M059J (cell line): ENCODE measurements around the gene CABP5. TPM values are rescaled to one million over a fixed set of nuclear protein-coding genes. Genes with fewer than 3 reads are reported as not detected.
A peak's percentile ranks its signal among the peaks of the same experiment; 100 is the strongest.

Source experiments
- DNase-seq: peaks from one replicate; pipeline ENCODE4 v3.0.0-alpha.2; 2012; ENCODE audit warnings: low read depth
- total RNA-seq: library from RNA; depleted of rRNA; stranded (reverse); fragments of >200 nt; shearing (Covaris generic); gene quantifications from 2 replicates; pipeline ENCODE4 v1.2.3, GENCODE V29; 2014; rRNA removed

Gene CABP5
- total RNA-seq, 1 experiment from 2014 or later, result 1.1 TPM

DNA sequence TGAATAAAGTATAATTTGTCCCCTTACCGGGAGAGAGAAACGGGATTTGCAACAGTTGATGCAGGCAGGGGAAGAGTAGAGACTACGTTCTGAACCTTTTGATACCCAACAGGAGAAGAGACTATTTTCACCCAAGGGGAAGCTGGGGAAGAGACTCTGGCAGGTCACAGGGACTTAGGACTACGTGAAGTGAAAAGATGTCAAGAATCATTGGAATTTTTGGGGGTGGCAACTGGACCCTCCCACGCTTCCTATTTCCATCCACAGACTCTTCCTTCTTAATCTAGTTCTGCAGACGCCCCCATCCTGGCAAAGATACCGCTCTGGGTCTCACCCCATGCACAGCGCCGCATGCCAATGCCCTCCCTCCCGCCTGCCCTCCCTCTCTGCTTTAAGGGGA is 13.8 kb downstream of the CABP5 start:
- DNase-seq, result no peak

DNA sequence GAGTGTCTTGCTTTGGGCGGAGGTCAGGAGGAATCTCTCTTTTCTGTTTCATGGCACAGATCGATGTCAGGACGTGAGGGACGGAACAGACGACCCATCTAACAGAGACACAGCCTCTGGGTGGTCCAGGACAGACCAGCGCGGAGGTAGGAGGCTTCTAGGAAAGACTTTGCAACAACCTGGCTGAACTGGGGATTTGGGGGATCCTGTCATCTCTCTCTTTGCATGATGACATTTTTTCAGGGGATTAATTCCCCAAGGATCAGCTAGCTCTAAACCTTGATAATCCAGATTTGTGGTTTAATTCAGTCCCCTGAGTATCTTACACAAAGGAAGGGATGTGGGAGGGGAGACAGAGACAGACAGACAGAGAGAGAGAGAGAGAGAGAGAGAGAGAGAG is 14.4 kb downstream of the CABP5 start:
- DNase-seq, result no peak

GRCh38 chr19:48025480-48025879 is 18.4 kb downstream of the CABP5 start:
- no peak for DNase-seq

DNA sequence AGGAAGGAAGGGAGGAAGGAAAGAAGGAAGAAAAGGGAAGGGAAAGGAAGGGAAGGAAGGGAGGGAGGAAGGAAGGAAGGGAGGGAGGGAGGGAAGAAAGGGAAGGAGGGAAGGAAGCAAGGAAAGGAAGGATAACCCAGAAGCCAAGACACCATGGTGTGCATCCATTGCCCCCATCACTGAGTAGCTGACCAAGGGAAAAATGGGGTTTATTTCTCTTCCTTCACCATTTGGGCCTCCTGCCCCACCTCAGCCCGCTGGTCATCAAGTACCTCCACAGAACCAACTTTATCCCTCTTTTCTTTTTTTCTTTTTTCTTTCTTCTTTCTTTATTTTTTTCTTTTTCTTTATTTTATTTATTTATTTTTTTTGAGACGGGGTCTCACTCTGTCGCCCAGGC is 20.4 kb downstream of the CABP5 start:
- no peak for DNase-seq

GRCh38 chr19:48023011-48023410 is 20.9 kb downstream of the CABP5 start:
- DNase-seq, result no peak

DNA sequence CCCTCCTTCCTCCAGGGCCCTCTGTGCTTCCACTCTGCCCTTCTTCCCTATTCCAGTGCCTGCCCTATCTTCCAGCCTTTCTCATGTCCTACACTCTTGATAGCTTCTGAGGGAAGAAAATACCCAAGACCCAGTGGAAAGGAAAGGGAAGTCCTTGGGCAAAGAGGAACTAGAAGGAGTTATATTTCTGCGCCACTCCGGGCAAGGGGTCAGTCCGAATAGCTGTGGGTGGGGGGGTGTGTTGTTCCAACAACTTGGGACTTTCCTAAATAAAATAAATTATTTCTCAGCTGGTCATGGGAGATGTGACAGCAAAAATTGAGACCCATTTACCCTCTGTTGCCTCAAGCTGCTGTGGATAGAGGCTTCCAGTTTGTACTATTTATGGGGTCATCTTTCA is 23.2 kb downstream of the CABP5 start:
- DNase-seq, result no peak

- no peak for DNase-seq
Observed at GRCh38 chr19:48010932-48011758, 32.7 kb downstream of the CABP5 start.

- DNase-seq, result peak; percentile 21
Observed at GRCh38 chr19:48006762-48007161, 37.1 kb downstream of the CABP5 start.

DNA sequence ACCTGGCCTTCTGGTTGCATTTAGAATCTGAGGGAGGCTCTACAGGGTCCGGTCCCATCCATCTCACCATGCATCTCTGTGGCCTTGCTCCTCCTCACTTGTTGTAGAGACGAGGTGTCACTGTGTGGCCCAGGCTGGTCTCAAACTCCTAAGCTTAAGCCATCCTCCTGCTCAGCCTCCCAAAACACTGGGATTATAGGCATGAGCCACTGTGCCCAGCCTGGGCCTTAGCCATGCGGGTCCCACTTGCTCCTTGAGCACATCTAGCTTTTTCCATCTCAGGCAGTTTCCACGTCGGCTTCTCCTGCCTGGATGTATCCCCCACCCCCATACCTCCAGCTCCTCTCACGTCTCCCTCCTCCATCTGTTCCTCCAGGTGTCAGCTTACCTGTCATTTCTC is 39.6 kb downstream of the CABP5 start:
- DNase-seq, result no peak

- no peak for DNase-seq
Observed at GRCh38 chr19:48000846-48001245, 43.0 kb downstream of the CABP5 start.

- DNase-seq, result no peak
Observed at GRCh38 chr19:47998800-47999199, 45.1 kb downstream of the CABP5 start.

GRCh38 chr19:47996230-47996727 is 47.6 kb downstream of the CABP5 start:
- no peak for DNase-seq

DNA sequence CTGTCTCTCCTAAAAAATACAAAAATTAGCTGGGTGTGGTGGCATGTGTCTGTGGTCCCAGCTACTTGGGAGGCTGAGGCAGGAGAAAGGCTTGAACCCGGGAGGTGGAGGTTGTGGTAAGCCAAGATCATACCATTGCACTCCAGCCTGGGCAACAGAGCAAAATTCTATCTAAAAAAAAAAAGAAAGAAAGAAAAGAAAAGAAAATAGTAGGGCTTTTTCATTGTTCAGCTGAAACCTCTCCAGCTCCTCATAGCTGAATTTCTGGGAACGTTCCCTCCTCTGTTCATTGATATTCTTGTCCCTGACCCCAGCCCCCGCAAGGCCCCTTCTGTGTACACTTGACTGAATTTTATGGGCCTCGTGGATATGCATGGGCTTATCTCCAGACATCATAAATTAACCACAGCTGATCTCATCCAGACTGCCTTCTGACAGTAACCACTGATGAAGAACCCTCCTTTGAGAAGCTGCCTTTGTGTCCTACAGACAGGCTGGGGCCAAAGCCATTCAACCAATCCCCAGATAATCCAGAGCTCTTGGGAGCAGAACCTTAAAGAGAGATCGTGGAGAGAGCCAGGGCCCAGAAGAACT is 49.6 kb downstream of the CABP5 start, which contains the start of gene ELSPBP1:
Gene ELSPBP1, plus strand, starts transcription at position 424 of the 594 bp plus-strand sequence. CDS start 14,036 bp downstream, outside the sequence.
- peak; percentile 89 for DNase-seq

- no peak for DNase-seq
Observed at GRCh38 chr19:47992070-47992469, 51.8 kb downstream of the CABP5 start, which contains the start of gene BSPH1. TSS of gene BSPH1 (minus strand) at chr19:47992170. CDS start at chr19:47992081, 89 bp downstream.

DNA sequence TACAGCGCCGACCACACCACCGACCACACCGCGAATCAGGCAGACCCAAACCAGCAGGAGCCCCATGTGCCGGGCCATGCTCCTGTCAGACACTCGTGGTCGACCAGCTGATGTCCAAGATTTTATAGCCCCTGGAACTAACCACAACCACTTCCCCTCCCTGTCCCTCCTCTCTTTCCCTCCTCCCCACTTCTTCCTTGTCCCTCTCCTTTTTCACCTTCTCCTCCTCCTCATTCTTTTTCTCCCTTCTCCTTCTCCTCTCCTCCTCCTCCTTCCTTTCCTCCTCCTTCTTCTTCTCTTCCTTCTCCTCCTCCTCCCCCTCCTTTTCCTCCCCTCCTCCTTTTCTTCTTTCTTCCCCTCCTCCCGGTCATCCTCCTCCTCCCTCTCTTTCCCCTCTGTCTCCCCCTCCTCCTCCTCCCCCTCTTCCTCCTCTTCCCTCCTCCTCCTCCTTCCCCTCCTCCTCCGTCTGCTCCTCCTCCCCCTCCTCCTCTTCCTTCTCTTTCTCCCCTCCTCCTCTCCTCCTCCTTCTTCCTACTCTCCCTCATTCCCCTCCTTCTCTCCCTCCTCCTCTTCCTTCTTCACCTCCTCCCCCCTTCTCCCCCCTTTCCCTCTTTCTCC is 52.6 kb downstream of the CABP5 start:
- DNase-seq, result peak; percentile 41

Other genes starting within 250 kb of the CABP5 start
- not detected in 2 replicates for gene TPRX1, start 239.5 kb downstream of the CABP5 start, total RNA-seq
- not detected in 2 replicates for gene CRX, start 222.1 kb downstream of the CABP5 start, total RNA-seq
- not detected in 2 replicates for gene TPRX2, start 184.8 kb downstream of the CABP5 start, total RNA-seq
- gene SULT2A1, start 157.8 kb downstream of the CABP5 start, total RNA-seq, result not detected in 2 replicates
- gene BSPH1, start 51.9 kb downstream of the CABP5 start, total RNA-seq, result 0.25 TPM in 1 of 2 replicates, not detected in the other
- 24.4 and 33.3 TPM in 2 replicates for gene ELSPBP1, start 49.4 kb downstream of the CABP5 start, total RNA-seq
- 14.7 and 22.8 TPM in 2 replicates for gene PLA2G4C, start 66.7 kb upstream of the CABP5 start, total RNA-seq
- gene LIG1, start 126.3 kb upstream of the CABP5 start, total RNA-seq, result 36.4 and 55.9 TPM in 2 replicates
- 0.52 and 1.6 TPM in 2 replicates for gene ZSWIM9, start 126.6 kb upstream of the CABP5 start, total RNA-seq
- 6.7 and 10.7 TPM in 2 replicates for gene CARD8, start 211.8 kb upstream of the CABP5 start, total RNA-seq
- 0.62 and 1.2 TPM in 2 replicates for gene ZNF114, start 226.0 kb upstream of the CABP5 start, total RNA-seq